Ishikawa (cell line): ENCODE measurements around the gene TNFRSF9.

Source experiments
- CEBPB ChIP-seq: IDR thresholded peaks from 2 replicates; pipeline ENCODE4 v1.6.1; 2012
- CREB1 ChIP-seq: IDR thresholded peaks from 2 replicates; pipeline ENCODE4 v1.6.1; 2012; ENCODE audit warnings: low read depth
- EGR1 ChIP-seq: IDR thresholded peaks from 2 replicates; pipeline ENCODE4 v1.6.1; 2012
- EP300 ChIP-seq: IDR thresholded peaks from 2 replicates; pipeline ENCODE4 v1.6.1; 2012; ENCODE audit warnings: borderline replicate concordance
- FOXM1 ChIP-seq: IDR thresholded peaks from 2 replicates; pipeline ENCODE4 v1.6.1; 2012; ENCODE audit warnings: low read depth, borderline replicate concordance
- RAD21 ChIP-seq: IDR thresholded peaks from 2 replicates; pipeline ENCODE4 v1.6.1; 2012; ENCODE audit warnings: low read depth
- TAF1 ChIP-seq: IDR thresholded peaks from 2 replicates; pipeline ENCODE4 v1.6.1; 2012; ENCODE audit warnings: low read depth, mild to moderate bottlenecking
- TCF12 ChIP-seq: IDR thresholded peaks from 2 replicates; pipeline ENCODE4 v1.6.1; 2012; ENCODE audit warnings: low read depth
- TEAD4 ChIP-seq: IDR thresholded peaks from 2 replicates; pipeline ENCODE4 v1.6.1; 2012
- YY1 ChIP-seq: IDR thresholded peaks from 2 replicates; pipeline ENCODE4 v1.6.1; 2012; ENCODE audit warnings: low read depth
- TF ChIP-seq, protein P1 (sequence below): IDR thresholded peaks from 2 replicates; pipeline ENCODE4 v1.6.1; 2012; ENCODE audit warnings: low read depth, mild to moderate bottlenecking
- TF ChIP-seq, protein P2 (sequence below): IDR thresholded peaks from 2 replicates; pipeline ENCODE4 v1.6.1; 2012
- TF ChIP-seq, protein P3 (sequence below): IDR thresholded peaks from 2 replicates; pipeline ENCODE4 v1.6.1; 2012

DNA sequence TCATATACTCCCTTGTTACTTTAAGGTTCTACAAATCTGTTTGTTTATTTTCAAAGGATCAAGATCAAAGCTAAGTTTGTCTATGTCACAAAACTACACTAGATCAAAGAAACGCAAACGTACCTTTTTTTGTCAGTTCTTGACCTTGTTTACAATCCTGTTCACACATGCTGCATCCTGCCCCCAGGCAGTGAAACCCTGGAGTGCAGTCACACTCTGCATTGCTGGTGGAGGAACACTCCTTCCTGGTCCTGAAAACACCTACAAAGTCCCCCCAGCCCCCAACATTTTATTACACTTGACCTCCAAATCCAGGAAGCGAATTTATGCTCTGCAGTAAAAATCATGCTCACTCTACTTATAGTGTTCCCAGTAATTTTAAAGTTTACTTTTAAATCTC, 2.6 kb downstream of the TNFRSF9 start:
- TF ChIP-seq YY1 (no peak), FOXM1 (no peak), CREB1 (no peak), EP300 (no peak), CEBPB (no peak), TEAD4 (no peak), TAF1 (no peak), TCF12 (no peak), RAD21 (no peak), EGR1 (no peak)
- TF ChIP-seq, protein P1, sequence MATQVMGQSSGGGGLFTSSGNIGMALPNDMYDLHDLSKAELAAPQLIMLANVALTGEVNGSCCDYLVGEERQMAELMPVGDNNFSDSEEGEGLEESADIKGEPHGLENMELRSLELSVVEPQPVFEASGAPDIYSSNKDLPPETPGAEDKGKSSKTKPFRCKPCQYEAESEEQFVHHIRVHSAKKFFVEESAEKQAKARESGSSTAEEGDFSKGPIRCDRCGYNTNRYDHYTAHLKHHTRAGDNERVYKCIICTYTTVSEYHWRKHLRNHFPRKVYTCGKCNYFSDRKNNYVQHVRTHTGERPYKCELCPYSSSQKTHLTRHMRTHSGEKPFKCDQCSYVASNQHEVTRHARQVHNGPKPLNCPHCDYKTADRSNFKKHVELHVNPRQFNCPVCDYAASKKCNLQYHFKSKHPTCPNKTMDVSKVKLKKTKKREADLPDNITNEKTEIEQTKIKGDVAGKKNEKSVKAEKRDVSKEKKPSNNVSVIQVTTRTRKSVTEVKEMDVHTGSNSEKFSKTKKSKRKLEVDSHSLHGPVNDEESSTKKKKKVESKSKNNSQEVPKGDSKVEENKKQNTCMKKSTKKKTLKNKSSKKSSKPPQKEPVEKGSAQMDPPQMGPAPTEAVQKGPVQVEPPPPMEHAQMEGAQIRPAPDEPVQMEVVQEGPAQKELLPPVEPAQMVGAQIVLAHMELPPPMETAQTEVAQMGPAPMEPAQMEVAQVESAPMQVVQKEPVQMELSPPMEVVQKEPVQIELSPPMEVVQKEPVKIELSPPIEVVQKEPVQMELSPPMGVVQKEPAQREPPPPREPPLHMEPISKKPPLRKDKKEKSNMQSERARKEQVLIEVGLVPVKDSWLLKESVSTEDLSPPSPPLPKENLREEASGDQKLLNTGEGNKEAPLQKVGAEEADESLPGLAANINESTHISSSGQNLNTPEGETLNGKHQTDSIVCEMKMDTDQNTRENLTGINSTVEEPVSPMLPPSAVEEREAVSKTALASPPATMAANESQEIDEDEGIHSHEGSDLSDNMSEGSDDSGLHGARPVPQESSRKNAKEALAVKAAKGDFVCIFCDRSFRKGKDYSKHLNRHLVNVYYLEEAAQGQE, result no peak
- TF ChIP-seq, protein P2, sequence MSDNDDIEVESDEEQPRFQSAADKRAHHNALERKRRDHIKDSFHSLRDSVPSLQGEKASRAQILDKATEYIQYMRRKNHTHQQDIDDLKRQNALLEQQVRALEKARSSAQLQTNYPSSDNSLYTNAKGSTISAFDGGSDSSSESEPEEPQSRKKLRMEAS, result no peak
- TF ChIP-seq, protein P3, sequence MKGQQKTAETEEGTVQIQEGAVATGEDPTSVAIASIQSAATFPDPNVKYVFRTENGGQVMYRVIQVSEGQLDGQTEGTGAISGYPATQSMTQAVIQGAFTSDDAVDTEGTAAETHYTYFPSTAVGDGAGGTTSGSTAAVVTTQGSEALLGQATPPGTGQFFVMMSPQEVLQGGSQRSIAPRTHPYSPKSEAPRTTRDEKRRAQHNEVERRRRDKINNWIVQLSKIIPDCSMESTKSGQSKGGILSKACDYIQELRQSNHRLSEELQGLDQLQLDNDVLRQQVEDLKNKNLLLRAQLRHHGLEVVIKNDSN, result no peak
